ES-I3 (cell line): ENCODE data around the gene RTP2.

Experiments used
- H3K36me3 ChIP-seq: 2 replicates; pipeline ENCODE4 v1.6.1; 2013; ENCODE audit warnings: mild to moderate bottlenecking, low read length, control low read depth, moderate library complexity; ENCODE audit not compliant: insufficient read depth
- H3K4me1 ChIP-seq: 2 replicates; pipeline ENCODE4 v1.6.1; 2013; ENCODE audit warnings: mild to moderate bottlenecking, control low read depth, low read length; ENCODE audit not compliant: insufficient read depth
- H3K9ac ChIP-seq: 2 replicates; pipeline ENCODE4 v1.6.1; 2013; ENCODE audit warnings: low read depth, mild to moderate bottlenecking, low read length, moderate library complexity
- H3K9me3 ChIP-seq: 2 replicates; pipeline ENCODE4 v1.6.1; 2013; ENCODE audit warnings: mild to moderate bottlenecking, low read length, moderate library complexity; ENCODE audit not compliant: control insufficient read depth, insufficient read depth

The RTP2 gene

GRCh38 chr3:187741403-187742350 lies 39.3 kb upstream of the RTP2 start:
- Histone ChIP-seq H3K9me3 (no peaks in the 10 kb centered on the region), H3K9ac (peak overlapping the region; percentile 92; the same call in 1 of the 2 replicates), H3K4me1 (peaks cover 12% of the 10 kb centered on the region; the same call in 1 of the 2 replicates), H3K36me3 (no peaks in the 10 kb centered on the region)

DNA sequence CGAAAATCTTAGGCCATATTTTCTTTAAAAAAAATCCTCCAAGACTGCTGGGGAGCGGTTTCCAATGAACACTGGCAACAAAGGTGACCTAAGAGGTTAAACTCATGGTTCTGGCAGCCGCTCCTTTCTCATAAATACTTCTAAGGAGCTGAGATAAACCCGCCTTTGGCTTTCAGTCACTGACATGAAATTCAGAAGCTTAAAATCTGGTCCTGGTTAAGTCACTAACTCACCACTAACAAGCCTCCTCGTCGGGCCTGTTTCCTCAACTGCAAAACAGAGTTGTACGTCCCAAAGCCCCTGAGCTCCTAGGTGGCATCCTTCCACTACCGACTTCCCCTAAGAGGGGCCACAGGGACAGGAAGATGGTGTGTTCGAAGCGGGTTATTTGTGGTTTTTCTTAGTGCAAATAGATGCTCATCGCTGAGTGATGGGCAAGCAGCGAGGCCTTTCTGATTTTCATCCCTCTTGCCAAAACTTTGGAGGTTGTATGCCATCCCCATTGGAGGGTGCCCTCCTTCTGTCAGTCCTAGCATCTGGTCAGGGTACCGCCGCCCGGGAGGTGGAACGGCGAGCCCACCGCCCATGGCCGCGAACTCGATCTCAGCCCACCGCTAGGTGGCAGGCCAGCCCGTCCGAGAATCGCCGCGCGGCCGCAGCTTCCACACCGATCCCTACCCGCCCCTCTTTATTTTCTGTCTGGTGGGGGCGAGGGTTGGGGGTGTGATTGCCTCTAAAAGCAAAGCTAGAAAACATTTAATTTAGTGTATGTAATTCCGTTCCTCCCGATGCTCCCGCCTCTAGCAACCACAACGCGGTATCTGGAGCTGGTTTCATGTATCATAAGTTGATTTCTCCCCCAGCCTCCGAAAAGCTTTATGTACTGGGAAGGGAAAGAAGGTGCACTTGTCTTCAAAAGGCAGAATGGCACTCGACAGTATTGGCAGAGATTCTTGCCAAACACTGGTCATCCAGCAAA lies 38.4 kb upstream of the RTP2 start:
- Histone ChIP-seq H3K4me1 (peaks cover 21% of the 10 kb centered on the region), H3K9me3 (no peaks in the 10 kb centered on the region), H3K9ac (peak overlapping the region; percentile 92), H3K36me3 (no peaks in the 10 kb centered on the region)

DNA sequence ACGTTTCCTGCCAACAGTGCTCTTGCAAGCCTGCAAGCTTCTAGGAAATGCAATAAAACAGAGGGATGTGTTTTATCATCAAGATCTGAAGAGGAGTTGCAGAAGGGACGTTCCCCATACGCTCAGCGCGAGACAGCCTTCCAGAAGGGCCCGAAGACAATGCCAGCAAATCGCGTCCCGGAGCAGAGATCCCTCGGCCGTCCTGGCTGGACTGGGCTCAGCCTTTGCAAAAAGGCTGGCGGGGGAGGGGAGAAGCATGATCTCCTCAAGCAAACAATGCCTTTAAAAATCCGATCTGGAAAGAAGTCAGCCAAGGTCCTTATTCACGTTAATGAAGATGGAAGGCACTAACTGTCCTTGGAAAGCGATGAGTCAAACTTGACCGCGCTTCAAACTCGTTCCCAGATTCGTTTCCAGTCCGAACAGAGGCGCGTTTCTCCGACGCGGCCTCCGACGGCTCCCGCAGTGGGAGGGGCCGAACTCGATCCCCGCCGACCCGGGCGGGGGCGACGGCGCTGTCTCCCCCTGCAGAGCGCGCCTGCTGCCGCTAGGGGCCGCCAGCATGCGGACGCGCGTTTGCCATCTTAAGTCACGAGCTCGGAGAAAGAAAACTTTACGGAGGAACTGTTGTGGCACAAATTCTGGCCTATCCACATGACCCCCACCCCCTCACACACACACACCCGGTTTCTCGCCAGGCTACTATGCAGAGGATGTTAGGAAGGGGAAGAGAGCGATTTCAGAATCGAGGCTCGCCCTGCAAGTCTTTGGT lies 37.4 kb upstream of the RTP2 start:
- peaks cover 26% of the 10 kb centered on the region for H3K4me1 ChIP-seq

DNA sequence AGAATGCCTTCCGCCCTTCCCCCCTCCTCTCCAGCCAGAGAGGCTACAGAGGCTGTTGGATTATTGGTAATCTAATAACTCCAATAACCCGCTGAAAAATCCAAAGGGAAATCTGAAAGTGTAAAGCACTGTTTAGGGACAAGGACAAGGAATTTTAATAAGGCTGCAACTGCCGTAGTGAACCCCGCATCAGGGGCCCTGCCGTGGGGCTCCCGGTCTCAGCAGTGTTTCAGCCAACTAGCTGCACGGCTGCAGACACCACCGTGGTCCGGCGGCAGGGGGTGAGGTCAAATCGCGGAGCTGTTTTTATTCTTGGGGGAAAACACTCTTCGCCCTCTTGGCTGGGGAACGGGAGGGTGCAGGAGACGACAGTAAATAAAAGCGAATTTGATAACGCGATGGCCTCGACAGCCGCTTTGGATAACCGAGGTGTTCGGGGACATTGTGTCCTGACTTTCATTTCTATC lies 36.8 kb upstream of the RTP2 start:
- H3K4me1 ChIP-seq: peaks cover 26% of the 10 kb centered on the region

More for the DNA sequence above, 37.4 kb upstream of the RTP2 start:
- Histone ChIP-seq H3K9ac (peak overlapping the region; percentile 92), H3K36me3 (no peaks in the 10 kb centered on the region), H3K9me3 (no peaks in the 10 kb centered on the region)

DNA sequence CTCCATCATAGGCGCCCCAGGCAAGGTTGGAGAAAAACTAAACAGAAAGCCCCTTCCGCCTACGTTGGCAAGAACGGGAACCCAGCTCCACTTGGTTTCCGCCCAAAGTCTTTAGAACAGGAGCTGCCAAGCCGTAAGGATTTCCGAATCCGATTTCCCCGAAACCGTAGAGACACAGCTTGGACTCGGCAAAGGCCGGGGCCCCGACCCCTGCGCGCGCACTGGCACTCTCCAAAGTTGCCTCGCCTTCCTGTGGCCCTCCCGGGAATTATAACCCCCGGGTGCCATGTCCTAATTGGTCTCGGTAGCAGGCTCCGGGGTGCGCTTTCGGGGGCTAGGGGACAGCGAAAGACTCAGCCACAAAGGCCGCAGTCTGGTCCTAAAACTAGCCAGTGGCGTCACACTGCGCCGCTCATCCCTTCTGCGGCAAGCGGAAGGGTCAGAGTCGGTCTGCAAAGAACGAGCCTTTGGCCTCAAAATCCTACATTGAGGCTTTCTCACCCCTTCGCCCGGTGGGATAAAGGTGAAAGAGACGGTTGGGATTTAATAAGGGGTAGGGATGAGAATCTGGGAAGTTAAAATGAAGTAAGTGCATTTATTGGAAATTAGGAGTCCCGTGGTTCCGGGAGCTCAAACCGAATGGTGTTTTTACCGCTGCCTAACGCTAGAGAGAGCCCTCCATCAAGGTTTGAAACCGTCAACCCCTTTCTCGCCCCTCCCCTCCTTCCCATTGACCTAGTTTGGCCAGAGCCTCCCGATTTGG lies 36.2 kb upstream of the RTP2 start:
- H3K36me3 ChIP-seq: no peaks in the 10 kb centered on the region
- H3K4me1 ChIP-seq: peaks cover 26% of the 10 kb centered on the region
- H3K9ac ChIP-seq: peak overlapping the region; percentile 92
- no peaks in the 10 kb centered on the region for H3K9me3 ChIP-seq

More for the DNA sequence above, 36.8 kb upstream of the RTP2 start:
- H3K36me3 ChIP-seq: no peaks in the 10 kb centered on the region
- H3K9me3 ChIP-seq: no peaks in the 10 kb centered on the region
- peak overlapping the region; percentile 92 for H3K9ac ChIP-seq

DNA sequence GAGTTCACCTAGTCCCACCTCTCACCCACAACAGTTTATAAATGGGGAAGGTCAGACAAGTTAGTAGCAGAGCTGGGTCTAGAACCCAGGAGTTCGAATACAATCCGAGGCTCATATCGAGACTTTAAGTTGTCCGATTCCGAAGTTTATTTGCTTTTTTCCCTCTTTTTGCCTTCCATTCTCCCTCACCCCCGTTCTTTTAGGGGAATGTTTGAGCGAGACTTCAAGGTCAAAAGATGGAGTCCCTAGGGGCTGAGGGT lies 35.6 kb upstream of the RTP2 start:
- H3K9ac ChIP-seq: peak overlapping the region; percentile 92
- no peaks in the 10 kb centered on the region for H3K9me3 ChIP-seq
- H3K36me3 ChIP-seq: no peaks in the 10 kb centered on the region
- peaks cover 26% of the 10 kb centered on the region for H3K4me1 ChIP-seq

DNA sequence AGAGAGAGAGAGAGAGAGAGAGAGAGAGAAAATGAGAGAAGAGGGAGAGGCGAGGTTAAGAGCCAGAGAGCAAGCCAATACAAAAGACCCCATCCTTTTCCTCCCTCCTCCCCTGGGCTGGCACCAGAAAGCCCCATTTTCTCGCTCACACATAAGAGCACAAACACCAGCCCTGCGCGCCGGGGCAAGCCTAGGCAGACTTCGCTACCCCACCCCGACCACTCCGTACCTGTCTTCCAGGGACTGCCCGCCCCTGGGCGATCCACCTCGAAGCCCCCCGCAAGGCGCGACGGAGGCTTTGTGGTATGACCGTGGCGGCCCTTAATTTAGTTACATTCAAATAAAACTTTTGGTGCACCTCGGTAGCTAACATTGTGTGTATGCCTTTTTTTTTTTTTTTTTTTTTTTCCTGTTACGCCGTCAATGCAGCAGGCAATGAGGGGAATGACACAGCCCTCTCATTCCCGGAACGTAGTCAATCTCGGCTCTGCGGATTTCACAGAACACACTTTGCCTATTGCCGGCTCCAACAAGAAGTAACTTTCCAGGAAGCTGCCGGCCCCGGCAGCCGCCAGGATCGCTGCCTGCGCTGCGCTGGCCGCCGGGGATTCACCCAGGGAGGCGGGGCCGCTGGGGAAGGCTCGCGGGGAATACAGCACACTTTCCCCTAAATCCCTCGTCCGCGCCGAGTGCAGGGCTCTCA lies 35.2 kb upstream of the RTP2 start:
- Histone ChIP-seq H3K36me3 (no peaks in the 10 kb centered on the region), H3K9ac (peak overlapping the region; percentile 92)

GRCh38 chr3:187737006-187737367 lies 34.6 kb upstream of the RTP2 start:
- Histone ChIP-seq H3K36me3 (no peaks in the 10 kb centered on the region), H3K4me1 (peaks cover 26% of the 10 kb centered on the region), H3K9me3 (no peaks in the 10 kb centered on the region), H3K9ac (peak overlapping the region; percentile 92)

More for the DNA sequence above, 35.2 kb upstream of the RTP2 start:
- Histone ChIP-seq H3K9me3 (no peaks in the 10 kb centered on the region), H3K4me1 (peaks cover 26% of the 10 kb centered on the region)

GRCh38 chr3:187736418-187736871 lies 34.1 kb upstream of the RTP2 start:
- no peaks in the 10 kb centered on the region for H3K9me3 ChIP-seq
- peaks cover 26% of the 10 kb centered on the region for H3K4me1 ChIP-seq
- H3K9ac ChIP-seq: peak overlapping the region; percentile 92; the same call in 1 of the 2 replicates
- H3K36me3 ChIP-seq: no peaks in the 10 kb centered on the region

GRCh38 chr3:187735837-187736236 lies 33.5 kb upstream of the RTP2 start:
- Histone ChIP-seq H3K9me3 (no peaks in the 10 kb centered on the region), H3K9ac (no peak overlapping the region), H3K4me1 (peaks cover 26% of the 10 kb centered on the region), H3K36me3 (no peaks in the 10 kb centered on the region)

- Histone ChIP-seq H3K9ac (no peak overlapping the region), H3K9me3 (no peaks in the 10 kb centered on the region), H3K4me1 (peaks cover 23% of the 10 kb centered on the region), H3K36me3 (no peaks in the 10 kb centered on the region)
Observed at GRCh38 chr3:187735383-187735782, 33.0 kb upstream of the RTP2 start.

GRCh38 chr3:187734841-187735240 lies 32.5 kb upstream of the RTP2 start:
- H3K9me3 ChIP-seq: no peaks in the 10 kb centered on the region
- H3K9ac ChIP-seq: no peak overlapping the region
- H3K36me3 ChIP-seq: no peaks in the 10 kb centered on the region
- H3K4me1 ChIP-seq: peaks cover 20% of the 10 kb centered on the region

- Histone ChIP-seq H3K4me1 (peaks cover 20% of the 10 kb centered on the region), H3K36me3 (no peaks in the 10 kb centered on the region), H3K9me3 (no peaks in the 10 kb centered on the region), H3K9ac (no peak overlapping the region)
Observed at GRCh38 chr3:187733371-187733770, 31.0 kb upstream of the RTP2 start.
